Measurements from ENCODE around the gene NDFIP1.

The NDFIP1 gene

DNA sequence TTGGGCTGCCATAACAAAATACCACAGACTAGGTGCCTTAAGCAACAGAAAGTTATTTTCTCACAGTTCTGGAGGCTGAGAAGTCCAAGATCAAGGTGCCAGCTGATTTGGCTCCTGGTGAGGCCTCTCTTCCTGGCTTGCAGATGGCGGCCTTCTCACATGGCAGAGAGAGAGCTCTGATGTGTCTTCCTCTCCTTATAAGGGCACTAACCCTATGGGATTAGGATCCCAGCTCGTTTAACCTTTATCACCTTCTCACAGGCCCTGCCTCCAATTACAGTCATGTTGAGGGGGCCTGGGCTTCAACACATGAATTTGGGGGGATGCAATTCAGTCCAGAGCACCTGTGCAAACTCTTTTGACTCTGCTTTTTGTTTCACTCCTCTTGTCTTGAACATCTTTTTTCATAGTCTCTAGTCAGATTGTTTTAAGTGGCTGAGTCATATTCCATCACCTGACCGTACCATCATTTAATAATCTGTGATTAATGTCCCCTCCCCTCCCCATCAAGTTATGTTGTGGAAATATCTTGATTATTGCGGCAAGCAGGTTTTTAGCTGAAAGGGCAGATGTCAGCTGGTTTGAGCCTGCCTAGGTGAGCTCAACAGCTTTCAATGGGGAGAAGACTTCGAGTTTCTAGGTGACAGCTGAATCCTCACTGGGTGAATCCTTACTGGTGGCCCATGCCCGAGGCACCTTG, 61.8 kb downstream of the NDFIP1 start:
- Mint-ChIP-seq H3K4me1 (no peaks in the 10 kb centered on the region), H3K27me3 (peaks cover 2% of the 10 kb centered on the region), H3K27ac (no peak overlapping the region)

GRCh38 chr5:142171270-142171669, 62.7 kb downstream of the NDFIP1 start:
- H3K9me3 Mint-ChIP-seq, result no peaks in the 10 kb centered on the region
- no peak for DNase-seq
- H3K4me1 Mint-ChIP-seq, result no peaks in the 10 kb centered on the region
- no peak overlapping the region for H3K4me3 Mint-ChIP-seq
- peaks cover 2% of the 10 kb centered on the region for H3K27me3 Mint-ChIP-seq
- ATAC-seq, result no peak
- no peak overlapping the region for H3K27ac Mint-ChIP-seq
- no peaks in the 10 kb centered on the region for H3K36me3 Mint-ChIP-seq (ENCODE audit: low read depth)

More for the DNA sequence above, 61.8 kb downstream of the NDFIP1 start:
- H3K4me3 Mint-ChIP-seq, result no peak overlapping the region
- ATAC-seq (no peak), DNase-seq (no peak)
- no peaks in the 10 kb centered on the region for H3K36me3 Mint-ChIP-seq (ENCODE audit: low read depth)
- H3K9me3 Mint-ChIP-seq, result no peaks in the 10 kb centered on the region

- no peak for ATAC-seq
- H3K4me3 Mint-ChIP-seq, result no peak overlapping the region
- DNase-seq, result no peak
- peaks cover 2% of the 10 kb centered on the region for H3K27me3 Mint-ChIP-seq
- no peaks in the 10 kb centered on the region for H3K36me3 Mint-ChIP-seq (ENCODE audit: low read depth)
- H3K4me1 Mint-ChIP-seq, result no peaks in the 10 kb centered on the region
- H3K9me3 Mint-ChIP-seq, result no peaks in the 10 kb centered on the region
- no peak overlapping the region for H3K27ac Mint-ChIP-seq
Measured at GRCh38 chr5:142175039-142175438, 66.5 kb downstream of the NDFIP1 start.

DNA sequence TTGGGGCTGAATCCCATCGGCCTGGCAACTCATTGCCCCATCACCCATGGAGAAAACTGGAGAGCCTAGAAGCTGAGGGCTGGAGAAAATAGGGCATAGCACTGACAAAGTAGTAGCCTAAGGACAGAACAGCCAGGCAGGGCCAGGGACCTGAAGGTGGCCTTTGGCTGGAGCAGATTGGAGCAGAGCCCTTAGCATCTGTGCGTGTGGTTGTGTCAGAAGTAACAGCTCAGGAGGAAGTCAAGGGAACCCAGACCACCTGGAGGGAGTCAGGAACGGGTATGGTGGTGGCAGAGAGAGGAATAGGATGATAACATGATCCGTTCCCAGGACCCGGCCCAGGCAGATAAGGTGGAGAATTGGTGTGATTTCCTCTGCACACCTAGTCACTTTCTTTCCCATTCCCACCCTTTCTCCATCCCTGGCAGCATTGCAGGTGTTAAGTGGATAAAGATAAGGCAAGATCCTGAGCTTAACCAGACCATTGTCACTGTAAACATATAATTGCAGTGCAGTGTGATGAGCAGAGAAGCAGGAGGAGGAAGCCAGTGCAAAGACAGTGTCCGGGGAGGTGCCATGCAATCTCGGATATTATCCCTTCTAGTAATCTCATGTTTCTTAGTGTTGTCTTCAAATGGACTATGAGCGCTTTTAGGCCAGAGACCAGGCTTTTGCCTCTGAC, 67.0 kb downstream of the NDFIP1 start:
- Mint-ChIP-seq H3K27ac (no peak overlapping the region), H3K27me3 (peaks cover 2% of the 10 kb centered on the region), H3K9me3 (no peaks in the 10 kb centered on the region), H3K4me1 (no peaks in the 10 kb centered on the region), H3K4me3 (no peak overlapping the region), H3K36me3 (ENCODE audit: low read depth) (no peaks in the 10 kb centered on the region)
- DNase-seq (no peak), ATAC-seq (no peak)

DNA sequence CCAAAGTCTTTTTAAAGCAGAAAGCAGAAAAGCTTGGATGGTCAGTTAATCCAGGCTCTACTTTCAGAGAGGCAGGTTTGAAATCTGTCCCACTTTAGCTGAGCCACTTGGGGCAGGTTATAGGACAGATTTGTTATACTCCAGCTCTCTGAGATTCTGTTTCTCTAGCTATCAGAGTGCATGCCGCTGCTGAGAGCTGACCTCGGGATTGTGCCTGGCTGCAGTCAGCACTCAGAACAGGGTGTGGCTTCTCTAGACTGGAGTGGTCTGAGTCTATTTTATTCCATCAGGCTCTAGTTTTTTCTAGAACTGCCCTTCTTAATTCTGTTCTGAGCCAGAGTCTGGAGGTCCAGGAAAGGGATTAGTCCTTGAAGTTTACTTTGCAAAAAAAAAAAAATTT, 67.7 kb downstream of the NDFIP1 start:
- ATAC-seq, result no peak
- Mint-ChIP-seq H3K27me3 (peaks cover 2% of the 10 kb centered on the region), H3K9me3 (no peaks in the 10 kb centered on the region), H3K27ac (no peak overlapping the region), H3K4me1 (no peaks in the 10 kb centered on the region), H3K36me3 (ENCODE audit: low read depth) (no peaks in the 10 kb centered on the region), H3K4me3 (no peak overlapping the region)
- no peak for DNase-seq

DNA sequence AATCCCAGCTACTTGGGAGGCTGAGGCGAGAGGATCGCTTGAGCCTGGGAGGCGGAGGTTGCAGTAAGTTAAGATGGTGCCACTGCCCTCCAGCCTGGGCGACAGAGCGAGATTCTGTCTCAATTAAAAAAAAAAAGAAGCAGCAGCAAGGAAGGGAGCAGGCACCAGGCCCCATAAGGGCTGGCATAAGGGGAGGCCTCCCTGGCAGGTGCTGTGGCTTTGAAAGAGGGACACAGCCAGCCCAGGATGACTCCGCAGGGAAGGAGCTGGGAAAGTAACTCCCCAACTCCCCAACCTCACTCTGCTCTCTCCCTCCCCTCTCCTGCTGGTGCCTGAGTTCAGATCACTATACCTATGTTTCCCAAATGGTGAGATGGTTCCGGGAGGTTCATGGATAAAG, 70.1 kb downstream of the NDFIP1 start:
- Mint-ChIP-seq H3K4me1 (no peaks in the 10 kb centered on the region), H3K27me3 (peaks cover 2% of the 10 kb centered on the region), H3K9me3 (no peaks in the 10 kb centered on the region), H3K4me3 (no peak overlapping the region), H3K36me3 (ENCODE audit: low read depth) (no peaks in the 10 kb centered on the region), H3K27ac (no peak overlapping the region)
- ATAC-seq (no peak), DNase-seq (no peak)

- Mint-ChIP-seq H3K4me1 (no peaks in the 10 kb centered on the region), H3K9me3 (no peaks in the 10 kb centered on the region), H3K4me3 (no peak overlapping the region), H3K27me3 (no peaks in the 10 kb centered on the region), H3K27ac (no peak overlapping the region), H3K36me3 (ENCODE audit: low read depth) (no peaks in the 10 kb centered on the region)
- DNase-seq (no peak), ATAC-seq (no peak)
Measured at GRCh38 chr5:142179776-142180387, 71.3 kb downstream of the NDFIP1 start.

GRCh38 chr5:142181096-142181495, 72.5 kb downstream of the NDFIP1 start:
- Mint-ChIP-seq H3K9me3 (no peaks in the 10 kb centered on the region), H3K27me3 (no peaks in the 10 kb centered on the region), H3K4me1 (no peaks in the 10 kb centered on the region), H3K36me3 (ENCODE audit: low read depth) (no peaks in the 10 kb centered on the region), H3K4me3 (no peak overlapping the region), H3K27ac (no peak overlapping the region)
- no peak for ATAC-seq
- DNase-seq, result no peak

DNA sequence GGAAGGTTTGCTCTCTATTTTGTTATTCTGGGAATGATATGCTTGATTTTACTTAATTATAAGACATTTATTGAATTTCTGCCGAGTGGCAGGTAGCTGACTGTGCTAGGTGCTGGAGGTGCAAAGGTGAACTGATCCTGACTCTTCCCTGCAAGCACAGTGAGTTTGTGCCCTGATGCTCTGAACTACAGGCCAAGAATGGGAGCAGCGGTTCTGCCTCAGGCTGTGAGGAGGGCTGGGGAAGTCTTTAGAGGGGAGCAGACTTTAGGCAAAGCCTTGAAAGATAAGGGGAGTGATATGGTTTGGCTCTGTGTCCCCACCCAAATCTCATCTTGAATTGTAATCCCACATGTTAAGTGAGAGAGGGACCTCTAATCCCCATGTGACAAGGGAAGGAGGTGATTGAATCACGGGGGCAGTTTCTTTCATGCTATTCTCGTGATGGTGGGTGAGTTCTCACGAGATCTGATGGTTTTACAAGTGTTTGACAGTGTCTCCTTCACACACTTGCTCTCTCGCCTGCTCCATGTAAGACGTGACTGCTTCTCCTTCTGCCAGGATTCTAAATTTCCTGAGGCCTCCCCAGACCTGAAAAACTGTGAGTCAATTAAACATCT, 73.1 kb downstream of the NDFIP1 start:
- Mint-ChIP-seq H3K9me3 (no peaks in the 10 kb centered on the region), H3K4me1 (peaks cover 2% of the 10 kb centered on the region), H3K27ac (no peak overlapping the region), H3K36me3 (ENCODE audit: low read depth) (no peaks in the 10 kb centered on the region), H3K4me3 (no peak overlapping the region), H3K27me3 (peaks cover 3% of the 10 kb centered on the region)
- DNase-seq, result no peak
- no peak for ATAC-seq

- Mint-ChIP-seq H3K36me3 (ENCODE audit: low read depth) (no peaks in the 10 kb centered on the region), H3K4me3 (no peak overlapping the region), H3K4me1 (peaks cover 2% of the 10 kb centered on the region), H3K27me3 (peaks cover 3% of the 10 kb centered on the region), H3K27ac (no peak overlapping the region), H3K9me3 (no peaks in the 10 kb centered on the region)
- no peak for ATAC-seq
- no peak for DNase-seq
Measured at GRCh38 chr5:142182840-142183239, 74.3 kb downstream of the NDFIP1 start.

- H3K27ac Mint-ChIP-seq, result no peak overlapping the region
- peaks cover 2% of the 10 kb centered on the region for H3K4me1 Mint-ChIP-seq
- peaks cover 3% of the 10 kb centered on the region for H3K27me3 Mint-ChIP-seq
- no peaks in the 10 kb centered on the region for H3K36me3 Mint-ChIP-seq (ENCODE audit: low read depth)
- no peak for ATAC-seq
- DNase-seq, result no peak
- no peaks in the 10 kb centered on the region for H3K9me3 Mint-ChIP-seq
- no peak overlapping the region for H3K4me3 Mint-ChIP-seq
Measured at GRCh38 chr5:142183561-142183960, 75.0 kb downstream of the NDFIP1 start.

GRCh38 chr5:142184988-142185387, 76.4 kb downstream of the NDFIP1 start:
- Mint-ChIP-seq H3K27me3 (peaks cover 3% of the 10 kb centered on the region), H3K9me3 (no peaks in the 10 kb centered on the region), H3K4me1 (peaks cover 2% of the 10 kb centered on the region), H3K27ac (no peak overlapping the region), H3K4me3 (no peak overlapping the region), H3K36me3 (ENCODE audit: low read depth) (no peaks in the 10 kb centered on the region)
- DNase-seq, result no peak
- no peak for ATAC-seq

DNA sequence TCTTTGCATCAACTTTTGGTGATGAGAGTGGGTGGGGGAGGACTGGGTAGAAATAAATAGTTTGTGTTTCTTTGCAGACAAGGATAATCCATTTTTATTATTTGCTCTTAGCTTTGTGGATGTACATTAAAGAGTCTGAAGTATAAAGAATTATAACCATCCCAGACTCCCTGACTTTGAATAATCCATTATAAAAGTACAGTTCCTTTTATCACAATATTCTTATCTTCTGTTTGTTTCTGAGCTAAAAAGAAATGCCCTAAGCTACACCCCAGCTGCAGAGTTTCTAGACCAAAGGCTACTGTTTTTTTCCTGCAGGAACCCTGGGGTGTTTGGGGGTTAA, 77.9 kb downstream of the NDFIP1 start:
- Mint-ChIP-seq H3K36me3 (ENCODE audit: low read depth) (no peaks in the 10 kb centered on the region), H3K27ac (no peak overlapping the region), H3K27me3 (peaks cover 3% of the 10 kb centered on the region), H3K4me1 (peaks cover 2% of the 10 kb centered on the region), H3K9me3 (no peaks in the 10 kb centered on the region), H3K4me3 (no peak overlapping the region)
- ATAC-seq (no peak), DNase-seq (no peak)

GRCh38 chr5:142186857-142187594, 78.4 kb downstream of the NDFIP1 start:
- no peaks in the 10 kb centered on the region for H3K36me3 Mint-ChIP-seq (ENCODE audit: low read depth)
- H3K27ac Mint-ChIP-seq, result no peak overlapping the region
- peaks cover 2% of the 10 kb centered on the region for H3K4me1 Mint-ChIP-seq
- H3K27me3 Mint-ChIP-seq, result peaks cover 3% of the 10 kb centered on the region
- no peaks in the 10 kb centered on the region for H3K9me3 Mint-ChIP-seq
- DNase-seq (no peak), ATAC-seq (no peak)
- H3K4me3 Mint-ChIP-seq, result no peak overlapping the region
